ENCODE results near the gene ZDHHC20. TPM values are rescaled to one million over a fixed set of nuclear protein-coding genes. Genes with fewer than 3 reads are reported as not detected.

Gene ZDHHC20
- total RNA-seq, 1 donor from 2014 or later: 49.2 TPM

DNA sequence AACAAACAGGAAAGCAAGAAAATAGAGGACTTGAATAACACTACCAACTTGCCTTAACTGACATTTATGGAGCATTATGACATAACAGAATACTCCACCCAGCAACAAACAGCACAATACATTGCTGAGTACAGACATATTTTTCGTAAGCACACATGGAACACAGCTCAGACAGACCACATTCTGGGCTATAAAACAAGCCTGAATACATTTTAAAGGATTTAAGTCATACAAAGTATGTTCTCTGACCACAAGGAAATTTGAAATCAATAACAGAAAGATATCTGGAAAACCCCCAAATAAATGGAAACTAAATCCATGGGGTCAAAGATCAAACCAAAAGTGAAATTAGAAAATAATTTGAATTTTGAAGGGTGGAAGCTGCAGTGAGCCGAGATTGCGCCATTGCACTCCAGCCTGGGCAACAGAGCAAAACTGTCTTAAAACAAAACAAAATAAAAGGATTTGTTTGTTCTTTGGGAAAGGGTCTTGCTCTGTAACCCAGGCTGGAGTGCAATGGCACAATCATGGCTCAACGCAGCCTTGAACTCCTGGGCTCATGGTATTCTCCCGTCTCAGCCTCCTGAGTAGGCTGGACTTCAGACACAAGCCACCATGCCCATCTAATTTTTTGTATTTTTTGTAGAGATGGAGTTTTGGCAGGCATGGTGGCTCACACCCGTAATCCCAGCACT is 5.6 kb downstream of the ZDHHC20 start:
- DNase-seq (no peak), ATAC-seq (ENCODE audit: low read depth) (no peak)
- intact Hi-C loops (cut with micrococcal nuclease): loop anchor here (10.0 kb wide), 1 partner anchor 221 kb away; the partner anchor contains the start of gene FGF9
- no peak overlapping the region for H3K4me3 Mint-ChIP-seq
- H3K36me3 Mint-ChIP-seq (ENCODE audit: low read depth): peaks cover 17% of the 10 kb centered on the region
- no peaks in the 10 kb centered on the region for H3K27me3 Mint-ChIP-seq
- H3K4me1 Mint-ChIP-seq: peaks cover 47% of the 10 kb centered on the region
- H3K9me3 Mint-ChIP-seq: peaks cover 6% of the 10 kb centered on the region
- TF ChIP-seq, protein P1, sequence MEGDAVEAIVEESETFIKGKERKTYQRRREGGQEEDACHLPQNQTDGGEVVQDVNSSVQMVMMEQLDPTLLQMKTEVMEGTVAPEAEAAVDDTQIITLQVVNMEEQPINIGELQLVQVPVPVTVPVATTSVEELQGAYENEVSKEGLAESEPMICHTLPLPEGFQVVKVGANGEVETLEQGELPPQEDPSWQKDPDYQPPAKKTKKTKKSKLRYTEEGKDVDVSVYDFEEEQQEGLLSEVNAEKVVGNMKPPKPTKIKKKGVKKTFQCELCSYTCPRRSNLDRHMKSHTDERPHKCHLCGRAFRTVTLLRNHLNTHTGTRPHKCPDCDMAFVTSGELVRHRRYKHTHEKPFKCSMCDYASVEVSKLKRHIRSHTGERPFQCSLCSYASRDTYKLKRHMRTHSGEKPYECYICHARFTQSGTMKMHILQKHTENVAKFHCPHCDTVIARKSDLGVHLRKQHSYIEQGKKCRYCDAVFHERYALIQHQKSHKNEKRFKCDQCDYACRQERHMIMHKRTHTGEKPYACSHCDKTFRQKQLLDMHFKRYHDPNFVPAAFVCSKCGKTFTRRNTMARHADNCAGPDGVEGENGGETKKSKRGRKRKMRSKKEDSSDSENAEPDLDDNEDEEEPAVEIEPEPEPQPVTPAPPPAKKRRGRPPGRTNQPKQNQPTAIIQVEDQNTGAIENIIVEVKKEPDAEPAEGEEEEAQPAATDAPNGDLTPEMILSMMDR (IDR thresholded peaks at IDR 0.05): no peak
- POLR2A ChIA-PET: no interaction called here
- no peak overlapping the region for H3K27ac Mint-ChIP-seq
- CTCF ChIA-PET: no interaction called here

DNA sequence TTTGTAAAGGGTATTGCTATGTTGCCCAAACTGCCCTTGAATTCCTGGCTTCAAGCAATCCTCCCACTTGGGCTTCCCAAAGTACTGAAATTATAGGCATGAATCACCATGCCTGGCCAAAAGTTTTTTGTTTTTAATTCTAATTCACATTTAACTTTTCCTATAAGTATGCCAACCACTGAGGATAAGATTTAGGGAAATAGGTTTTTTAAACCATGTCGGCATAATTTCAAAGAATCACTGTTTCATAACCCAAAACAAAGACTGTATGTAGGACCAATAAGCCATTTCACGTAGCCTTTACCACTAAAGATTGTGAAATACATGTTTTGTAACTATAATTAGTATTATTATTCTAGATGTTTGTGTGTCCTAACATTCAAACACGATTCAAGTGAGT is 8.2 kb downstream of the ZDHHC20 start:
- TF ChIP-seq, protein P1 (IDR thresholded peaks at IDR 0.05): no peak
- intact Hi-C loops (cut with micrococcal nuclease): loop anchor here (10.0 kb wide), 1 partner anchor 224 kb away; the partner anchor contains the start of gene FGF9
- peaks cover 6% of the 10 kb centered on the region for H3K9me3 Mint-ChIP-seq
- no peak overlapping the region for H3K4me3 Mint-ChIP-seq
- peaks cover 17% of the 10 kb centered on the region for H3K36me3 Mint-ChIP-seq (ENCODE audit: low read depth)
- no peak overlapping the region for H3K27ac Mint-ChIP-seq
- peaks cover 34% of the 10 kb centered on the region for H3K4me1 Mint-ChIP-seq
- ChIA-PET CTCF (no interaction called here), POLR2A (no interaction called here)
- no peak for DNase-seq
- no peak for ATAC-seq (ENCODE audit: low read depth)
- no peaks in the 10 kb centered on the region for H3K27me3 Mint-ChIP-seq

DNA sequence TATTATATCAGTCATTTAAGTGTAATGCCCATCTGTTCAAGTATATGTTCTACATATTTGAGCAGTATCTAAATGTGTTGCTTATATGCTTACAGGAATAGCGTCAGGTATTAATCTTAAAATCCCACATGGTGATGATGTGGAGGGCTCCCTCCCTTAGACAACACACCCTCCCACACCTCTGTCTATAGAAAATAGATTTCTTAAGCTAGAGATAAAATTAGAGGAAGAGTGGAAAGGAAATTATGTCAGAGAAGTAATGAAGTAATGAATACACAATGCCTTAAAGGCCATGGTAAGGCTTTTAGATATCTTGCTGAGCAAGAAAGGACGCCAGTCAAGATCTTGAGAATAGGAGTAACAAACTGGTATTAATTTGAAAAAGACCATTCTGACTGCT is 12.4 kb downstream of the ZDHHC20 start:
- intact Hi-C loops (cut with micrococcal nuclease): no loop called here
- TF ChIP-seq, protein P1 (IDR thresholded peaks at IDR 0.05): no peak
- H3K27me3 Mint-ChIP-seq: no peaks in the 10 kb centered on the region
- no peak for ATAC-seq (ENCODE audit: low read depth)
- H3K9me3 Mint-ChIP-seq: no peaks in the 10 kb centered on the region
- no peak for DNase-seq
- H3K4me1 Mint-ChIP-seq: peaks cover 36% of the 10 kb centered on the region
- CTCF ChIA-PET: no interaction called here
- H3K27ac Mint-ChIP-seq: no peak overlapping the region
- H3K36me3 Mint-ChIP-seq (ENCODE audit: low read depth): peaks cover 4% of the 10 kb centered on the region
- POLR2A ChIA-PET: no interaction called here
- no peak overlapping the region for H3K4me3 Mint-ChIP-seq

DNA sequence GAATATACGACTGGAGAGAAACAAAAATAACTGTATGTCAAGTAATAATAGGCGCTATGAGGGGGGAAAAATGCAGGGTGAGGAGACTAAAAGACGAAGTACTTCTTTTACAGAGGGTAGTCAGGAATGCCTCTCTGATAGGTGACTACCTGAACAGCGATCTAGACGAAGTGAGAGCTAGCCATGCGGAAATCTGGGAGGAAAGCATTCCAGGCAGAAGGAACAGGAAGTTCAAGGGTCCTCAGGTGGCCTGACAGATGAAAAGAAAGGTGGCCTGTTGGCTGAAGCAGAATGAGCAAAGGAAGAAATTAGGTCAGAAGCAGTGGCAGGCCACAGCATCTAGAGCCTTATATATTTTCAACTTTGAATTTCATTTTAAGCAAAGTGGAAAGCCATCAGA is 13.3 kb downstream of the ZDHHC20 start:
- TF ChIP-seq, protein P1 (IDR thresholded peaks at IDR 0.05): no peak
- Mint-ChIP-seq H3K27ac (no peak overlapping the region), H3K9me3 (no peaks in the 10 kb centered on the region), H3K4me1 (peaks cover 43% of the 10 kb centered on the region), H3K36me3 (ENCODE audit: low read depth) (peaks cover 4% of the 10 kb centered on the region), H3K27me3 (no peaks in the 10 kb centered on the region), H3K4me3 (no peak overlapping the region)
- intact Hi-C loops (cut with micrococcal nuclease): no loop called here
- ChIA-PET CTCF (no interaction called here), POLR2A (no interaction called here)
- DNase-seq (no peak), ATAC-seq (ENCODE audit: low read depth) (no peak)

DNA sequence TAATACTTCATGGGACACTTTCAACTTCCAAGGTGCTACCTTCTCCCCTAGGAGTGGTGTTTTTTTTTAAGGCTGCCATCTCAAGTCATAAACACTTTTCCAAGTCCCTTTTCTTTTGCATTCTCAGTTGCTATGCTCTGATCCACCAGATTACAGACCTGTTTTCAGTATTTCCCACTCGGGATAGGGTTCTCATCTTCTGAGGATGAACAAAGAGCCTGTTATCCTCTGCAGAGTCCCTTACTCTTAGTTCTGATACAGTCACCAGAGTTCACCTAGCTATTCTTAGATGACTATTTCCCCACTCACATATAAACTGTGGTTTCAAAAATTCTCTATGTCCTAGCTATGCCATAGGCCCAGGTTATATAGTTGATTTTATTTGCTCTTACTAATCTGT is 15.9 kb downstream of the ZDHHC20 start:
- ChIA-PET CTCF (no interaction called here), POLR2A (no interaction called here)
- DNase-seq: no peak
- ATAC-seq (ENCODE audit: low read depth): no peak
- intact Hi-C loops (cut with micrococcal nuclease): loop anchor here (5.0 kb wide), 1 partner anchor 41 kb away; no protein-coding TSS in a partner anchor
- Mint-ChIP-seq H3K4me3 (no peak overlapping the region), H3K4me1 (peaks cover 46% of the 10 kb centered on the region), H3K36me3 (ENCODE audit: low read depth) (peaks cover 6% of the 10 kb centered on the region), H3K9me3 (peaks cover 3% of the 10 kb centered on the region), H3K27ac (peak overlapping the region; percentile 32), H3K27me3 (no peaks in the 10 kb centered on the region)
- TF ChIP-seq, protein P1 (IDR thresholded peaks at IDR 0.05): no peak

All from activated B cell treated with CpG ODN at 0.5 μM for 24 hours (primary cell).